Measurements from ENCODE around the gene LRP1-AS.

The LRP1-AS gene

GRCh38 chr12:57154076-57154475 lies 6.7 kb upstream of the LRP1-AS start:
- no peaks in the 10 kb centered on the region for H3K27me3 ChIP-seq (replicated peaks; ENCODE audit: control insufficient read depth, insufficient read depth, low read length)
- TF ChIP-seq CTCF (IDR thresholded peaks at IDR 0.05; ENCODE audit: insufficient read depth, low read length, poor library complexity, severe bottlenecking), result no peak
- DNase-seq (ENCODE audit: extremely low read depth, insufficient read length), result no peak
- H3K36me3 ChIP-seq (ENCODE audit: control insufficient read depth, insufficient read depth, low read length), result no peaks in the 10 kb centered on the region
- no peak overlapping the region for H3K4me3 ChIP-seq (replicated peaks; ENCODE audit: low read depth, low read length)

DNA sequence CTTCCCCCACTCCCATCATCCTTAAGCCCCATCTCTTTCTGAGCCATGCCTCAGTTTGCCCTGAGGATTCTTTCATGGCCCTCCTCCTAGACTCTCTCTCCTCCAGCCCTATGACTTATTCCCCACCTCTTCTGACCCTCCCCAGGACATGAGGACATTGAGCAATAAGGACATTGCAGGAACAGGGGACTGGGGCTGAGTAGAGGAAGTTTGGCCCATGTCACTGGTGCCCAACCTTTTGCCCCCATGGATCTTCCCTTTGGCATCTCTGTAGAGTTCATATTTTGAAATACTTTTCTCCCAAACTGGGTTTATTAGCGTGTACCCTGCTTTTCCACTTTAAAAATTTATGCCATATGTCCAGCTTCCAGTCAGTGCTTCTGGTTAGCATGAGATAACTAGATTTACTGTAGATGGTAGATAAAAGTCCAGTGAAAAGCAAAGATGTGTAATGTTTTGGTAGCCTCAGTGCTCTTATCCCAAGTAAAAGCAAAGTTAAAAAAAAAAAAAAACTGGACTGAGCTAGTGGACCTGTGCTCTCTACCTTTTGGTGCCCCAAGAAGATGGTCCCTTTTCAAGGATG lies 6.1 kb upstream of the LRP1-AS start:
- H3K36me3 ChIP-seq (ENCODE audit: control insufficient read depth, insufficient read depth, low read length), result no peaks in the 10 kb centered on the region
- H3K27me3 ChIP-seq (replicated peaks; ENCODE audit: control insufficient read depth, insufficient read depth, low read length), result no peaks in the 10 kb centered on the region
- TF ChIP-seq CTCF (IDR thresholded peaks at IDR 0.05; ENCODE audit: insufficient read depth, low read length, poor library complexity, severe bottlenecking), result no peak
- no peak for DNase-seq (ENCODE audit: extremely low read depth, insufficient read length)
- no peak overlapping the region for H3K4me3 ChIP-seq (replicated peaks; ENCODE audit: low read depth, low read length)

GRCh38 chr12:57152639-57153038 lies 5.2 kb upstream of the LRP1-AS start:
- DNase-seq (ENCODE audit: extremely low read depth, insufficient read length), result no peak
- TF ChIP-seq CTCF (IDR thresholded peaks at IDR 0.05; ENCODE audit: insufficient read depth, low read length, poor library complexity, severe bottlenecking), result no peak
- Histone ChIP-seq H3K36me3 (ENCODE audit: control insufficient read depth, insufficient read depth, low read length) (no peaks in the 10 kb centered on the region), H3K4me3 (replicated peaks; ENCODE audit: low read depth, low read length) (no peak overlapping the region), H3K27me3 (replicated peaks; ENCODE audit: control insufficient read depth, insufficient read depth, low read length) (no peaks in the 10 kb centered on the region)

- no peaks in the 10 kb centered on the region for H3K36me3 ChIP-seq (ENCODE audit: control insufficient read depth, insufficient read depth, low read length)
These were observed 4.6 kb upstream of the LRP1-AS start for GRCh38 chr12:57151741-57152630.

GRCh38 chr12:57150400-57151000 lies 3.1 kb upstream of the LRP1-AS start:
- DNase-seq (ENCODE audit: extremely low read depth, insufficient read length), result no peak
- Histone ChIP-seq H3K4me3 (replicated peaks; ENCODE audit: low read depth, low read length) (no peak overlapping the region), H3K36me3 (ENCODE audit: control insufficient read depth, insufficient read depth, low read length) (no peaks in the 10 kb centered on the region), H3K27me3 (replicated peaks; ENCODE audit: control insufficient read depth, insufficient read depth, low read length) (no peaks in the 10 kb centered on the region)
- no peak for TF ChIP-seq CTCF (IDR thresholded peaks at IDR 0.05; ENCODE audit: insufficient read depth, low read length, poor library complexity, severe bottlenecking)

More at GRCh38 chr12:57151741-57152630, 4.6 kb upstream of the LRP1-AS start:
- no peaks in the 10 kb centered on the region for H3K27me3 ChIP-seq (replicated peaks; ENCODE audit: control insufficient read depth, insufficient read depth, low read length)
- no peak overlapping the region for H3K4me3 ChIP-seq (replicated peaks; ENCODE audit: low read depth, low read length)
- TF ChIP-seq CTCF (IDR thresholded peaks at IDR 0.05; ENCODE audit: insufficient read depth, low read length, poor library complexity, severe bottlenecking), result no peak
- no peak for DNase-seq (ENCODE audit: extremely low read depth, insufficient read length)

Measured in GM06990 (cell line).